IMR-90 (cell line): ENCODE measurements around the gene PRKAG3.

Source experiments
- BHLHE40 ChIP-seq: fragments of 150-350 bp; IDR thresholded peaks from 2 replicates; pipeline ENCODE4 v1.6.1; 2016; ENCODE audit warnings: mild to moderate bottlenecking, low read depth, low read length
- CEBPB ChIP-seq: IDR thresholded peaks from 2 replicates; pipeline ENCODE4 v1.6.1; 2012; ENCODE audit warnings: low read depth, low read length, improper control_type of control experiment
- CHD1 ChIP-seq: IDR thresholded peaks from 2 replicates; pipeline ENCODE4 v1.6.1; 2012; ENCODE audit warnings: low read depth, low read length, improper control_type of control experiment
- CTCF ChIP-seq: conservative IDR thresholded peaks from 2 replicates; pipeline ENCODE4 v1.5.1; 2012; ENCODE audit warnings: mild to moderate bottlenecking, low read depth, low read length, improper control_type of control experiment
- ELK1 ChIP-seq: fragments of 150-350 bp; IDR thresholded peaks from 2 replicates; pipeline ENCODE4 v1.6.1; 2016; ENCODE audit warnings: low read depth, mild to moderate bottlenecking, low read length, moderate library complexity, borderline replicate concordance
- MAFK ChIP-seq: IDR thresholded peaks from 2 replicates; pipeline ENCODE4 v1.6.1; 2012; ENCODE audit warnings: low read depth, low read length, improper control_type of control experiment
- MXI1 ChIP-seq: IDR thresholded peaks from 2 replicates; pipeline ENCODE4 v1.6.1; 2012; ENCODE audit warnings: low read depth, mild to moderate bottlenecking, low read length, moderate library complexity, borderline replicate concordance
- POLR2A ChIP-seq: IDR thresholded peaks from 2 replicates; pipeline ENCODE4 v1.6.1; 2012; ENCODE audit warnings: mild to moderate bottlenecking, low read depth, low read length
- RAD21 ChIP-seq: IDR thresholded peaks from 2 replicates; pipeline ENCODE4 v1.6.1; 2012; ENCODE audit warnings: low read length, improper control_type of control experiment
- RCOR1 ChIP-seq: IDR thresholded peaks from 2 replicates; pipeline ENCODE4 v1.6.1; 2012; ENCODE audit warnings: mild to moderate bottlenecking, low read length, improper control_type of control experiment; ENCODE audit not compliant: insufficient replicate concordance
- RFX5 ChIP-seq: IDR thresholded peaks from 2 replicates; pipeline ENCODE4 v1.8.0; 2012; ENCODE audit warnings: low read depth, mild to moderate bottlenecking, low read length, moderate library complexity
- SMC3 ChIP-seq: fragments of 150-350 bp; IDR thresholded peaks from 2 replicates; pipeline ENCODE4 v1.6.1; 2016; ENCODE audit warnings: low read depth, mild to moderate bottlenecking, antibody characterized with exemption, low read length, moderate library complexity
- TF ChIP-seq, protein P1 (sequence below): fragments of 150-350 bp; IDR thresholded peaks from 2 replicates; pipeline ENCODE4 v1.6.1; 2017; ENCODE audit warnings: mild to moderate bottlenecking, antibody characterized with exemption, low read length, low read depth

DNA sequence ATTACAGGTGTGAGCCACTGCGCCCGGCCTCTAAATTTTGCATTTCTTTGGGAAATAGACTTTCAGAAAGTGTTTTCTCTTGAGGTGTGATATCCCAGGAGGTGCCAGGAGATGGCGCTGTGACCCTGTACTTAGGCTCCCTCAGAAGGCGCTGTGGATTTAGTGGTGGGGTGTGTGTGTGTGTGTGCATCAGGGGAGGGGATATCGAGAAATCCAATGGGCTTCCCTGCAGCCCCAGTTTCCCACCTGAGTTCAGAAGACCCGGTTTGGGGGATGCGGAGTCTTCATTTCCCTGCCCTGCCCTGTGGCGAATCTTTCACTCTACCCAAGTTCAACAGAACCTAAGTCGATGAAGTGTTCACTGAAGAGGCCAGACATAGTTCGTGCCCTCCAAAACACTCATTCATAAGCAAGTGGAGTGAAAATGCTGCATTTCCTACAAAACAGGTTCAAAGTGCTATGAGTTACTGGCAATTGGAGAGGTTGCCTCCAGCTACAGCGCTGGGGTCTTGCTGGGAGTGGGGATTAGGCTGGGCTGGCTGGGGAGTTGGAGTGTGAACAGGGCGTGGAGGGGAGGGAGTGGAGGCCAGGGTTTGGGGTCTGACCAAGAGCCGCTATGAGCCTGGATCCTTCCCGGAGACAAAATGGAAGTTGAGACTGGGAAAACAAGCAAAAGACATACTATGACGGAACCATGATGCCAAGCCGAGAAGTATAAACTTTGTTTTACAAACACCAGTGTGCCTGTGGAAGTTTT lies 21.5 kb upstream of the PRKAG3 start:
- TF ChIP-seq CTCF (peak; percentile 72), POLR2A (no peak), BHLHE40 (no peak), SMC3 (peak; percentile 36; the same call in 1 of the 2 replicates), RCOR1 (no peak), RAD21 (peak; percentile 75), MXI1 (no peak), CEBPB (no peak), ELK1 (no peak), RFX5 (no peak), MAFK (no peak), CHD1 (no peak)
- TF ChIP-seq, protein P1, sequence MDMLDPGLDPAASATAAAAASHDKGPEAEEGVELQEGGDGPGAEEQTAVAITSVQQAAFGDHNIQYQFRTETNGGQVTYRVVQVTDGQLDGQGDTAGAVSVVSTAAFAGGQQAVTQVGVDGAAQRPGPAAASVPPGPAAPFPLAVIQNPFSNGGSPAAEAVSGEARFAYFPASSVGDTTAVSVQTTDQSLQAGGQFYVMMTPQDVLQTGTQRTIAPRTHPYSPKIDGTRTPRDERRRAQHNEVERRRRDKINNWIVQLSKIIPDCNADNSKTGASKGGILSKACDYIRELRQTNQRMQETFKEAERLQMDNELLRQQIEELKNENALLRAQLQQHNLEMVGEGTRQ: no peak
